Fibroblast of the aortic adventitia (primary cell): ENCODE measurements around the gene PKMYT1. TPM values are rescaled to one million over a fixed set of nuclear protein-coding genes. Genes with fewer than 3 reads are reported as not detected.

Source experiments
- DNase-seq: peaks from one replicate; pipeline ENCODE4 v3.0.0-alpha.2; 2010; ENCODE audit warnings: low read depth
- H3K4me3 ChIP-seq: 2 replicates; pipeline ENCODE4 v1.5.1; 2011; ENCODE audit warnings: low read depth, mild to moderate bottlenecking, control low read depth, low read length, moderate library complexity
- total RNA-seq: library from RNA; depleted of rRNA; stranded (reverse); fragments of >200 nt; gene quantifications from 2 replicates; pipeline ENCODE4 v1.2.3, GENCODE V29; 2012; ENCODE audit warnings: low replicate concordance
- TF ChIP-seq, protein P1 (sequence below): IDR thresholded peaks from 2 replicates; pipeline ENCODE4 v1.5.1; 2011; ENCODE audit warnings: mild to moderate bottlenecking, low read length, control low read depth, inconsistent platforms; ENCODE audit not compliant: insufficient read depth

Gene PKMYT1
- total RNA-seq, 1 donor, result 24.5 TPM

DNA sequence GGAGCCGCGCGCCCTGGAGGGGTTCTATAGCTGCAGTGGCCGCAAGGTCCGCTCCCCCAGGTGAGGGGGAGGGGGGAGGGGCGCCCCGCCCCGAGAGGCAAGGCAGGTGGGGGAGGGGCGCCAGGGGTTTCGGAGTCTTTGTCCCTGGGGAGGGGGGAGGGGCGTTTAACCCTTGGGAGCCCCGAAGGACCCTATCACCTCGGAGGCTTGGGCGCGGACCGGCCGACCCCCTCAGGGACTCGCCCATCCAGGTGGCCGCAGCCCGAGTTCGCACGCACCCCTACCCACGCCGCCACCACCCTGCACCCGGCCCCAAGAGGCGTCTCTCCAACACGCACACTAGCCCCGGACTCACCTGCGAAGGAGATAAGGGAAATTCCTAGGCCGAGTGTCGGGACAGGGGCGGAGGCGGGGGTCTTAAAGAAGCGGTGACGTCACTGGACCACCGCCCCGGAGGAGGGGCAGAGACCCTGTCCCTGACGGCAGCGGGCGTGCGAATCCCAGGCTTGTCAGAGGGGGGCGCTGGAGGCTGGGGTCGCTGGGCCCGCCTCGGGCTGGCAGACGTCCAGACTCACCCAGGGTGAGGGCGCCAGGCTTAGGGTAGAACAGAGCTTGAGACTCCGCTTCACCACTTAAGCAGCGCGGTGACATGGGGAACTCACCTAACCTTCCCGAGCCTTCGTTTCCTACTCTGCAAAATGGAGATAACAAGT, 37.7 kb upstream of the PKMYT1 start, which contains the start of gene CLDN6:
Gene CLDN6 (minus strand): TSS at position 390 of the 713 bp plus-strand sequence. CDS start 2,162 bp downstream, outside the sequence.
- no peak for DNase-seq
- TF ChIP-seq, protein P1, sequence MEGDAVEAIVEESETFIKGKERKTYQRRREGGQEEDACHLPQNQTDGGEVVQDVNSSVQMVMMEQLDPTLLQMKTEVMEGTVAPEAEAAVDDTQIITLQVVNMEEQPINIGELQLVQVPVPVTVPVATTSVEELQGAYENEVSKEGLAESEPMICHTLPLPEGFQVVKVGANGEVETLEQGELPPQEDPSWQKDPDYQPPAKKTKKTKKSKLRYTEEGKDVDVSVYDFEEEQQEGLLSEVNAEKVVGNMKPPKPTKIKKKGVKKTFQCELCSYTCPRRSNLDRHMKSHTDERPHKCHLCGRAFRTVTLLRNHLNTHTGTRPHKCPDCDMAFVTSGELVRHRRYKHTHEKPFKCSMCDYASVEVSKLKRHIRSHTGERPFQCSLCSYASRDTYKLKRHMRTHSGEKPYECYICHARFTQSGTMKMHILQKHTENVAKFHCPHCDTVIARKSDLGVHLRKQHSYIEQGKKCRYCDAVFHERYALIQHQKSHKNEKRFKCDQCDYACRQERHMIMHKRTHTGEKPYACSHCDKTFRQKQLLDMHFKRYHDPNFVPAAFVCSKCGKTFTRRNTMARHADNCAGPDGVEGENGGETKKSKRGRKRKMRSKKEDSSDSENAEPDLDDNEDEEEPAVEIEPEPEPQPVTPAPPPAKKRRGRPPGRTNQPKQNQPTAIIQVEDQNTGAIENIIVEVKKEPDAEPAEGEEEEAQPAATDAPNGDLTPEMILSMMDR, result no peak
- H3K4me3 ChIP-seq, result no peak within 1 kb of the TSS

DNA sequence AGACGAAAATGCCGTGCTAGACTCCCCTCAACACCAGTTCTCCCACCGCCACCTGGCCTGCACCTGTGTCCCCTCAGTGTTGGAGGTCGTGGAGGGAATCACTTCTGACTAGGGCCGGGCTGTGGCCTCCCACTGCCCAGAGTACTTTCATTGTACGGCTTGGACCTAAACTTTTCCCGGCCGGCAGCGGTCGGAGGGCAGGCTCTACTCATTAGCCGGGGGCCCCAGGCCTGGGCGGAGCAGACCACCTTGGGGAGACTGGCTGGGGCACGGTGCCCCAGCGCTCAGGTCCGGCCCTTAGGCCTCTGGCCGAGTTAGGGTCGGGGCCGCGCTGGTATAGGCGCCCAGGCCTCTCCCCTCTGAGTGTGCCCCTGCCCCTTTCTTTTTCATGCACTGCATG, 37.1 kb upstream of the PKMYT1 start:
- TF ChIP-seq, protein P1, result no peak
- no peak overlapping the region for H3K4me3 ChIP-seq
- DNase-seq, result no peak

DNA sequence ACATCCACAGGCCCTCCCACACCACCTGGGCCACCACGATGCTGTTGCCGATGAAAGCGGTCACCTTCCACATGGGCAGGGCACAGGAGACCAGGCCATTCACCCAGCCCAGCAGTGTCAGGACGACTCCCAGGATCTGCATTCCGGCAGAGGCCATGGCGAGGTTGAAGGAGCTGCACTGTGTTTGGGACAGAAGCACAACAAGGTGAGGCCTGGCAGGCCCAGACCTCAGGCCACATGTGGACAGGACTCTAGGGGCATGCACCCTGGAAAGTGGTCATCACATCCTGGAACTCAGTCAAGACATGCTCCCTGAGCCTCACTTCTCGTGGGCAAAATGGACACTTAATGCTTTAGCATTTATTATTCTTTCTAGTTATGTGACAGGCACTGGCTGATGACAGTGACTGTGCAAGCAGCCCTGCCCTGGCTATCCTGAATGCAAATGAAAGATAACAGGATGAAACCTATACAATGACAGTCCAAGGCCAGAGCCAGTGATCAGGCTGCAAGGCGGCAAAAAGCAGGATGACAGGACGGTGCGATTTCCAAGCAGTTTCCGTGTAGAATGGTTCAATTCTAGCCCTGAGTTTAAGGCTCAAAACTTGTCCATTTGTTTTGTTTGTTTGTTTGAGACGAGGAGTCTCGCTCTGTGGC, 35.7 kb upstream of the PKMYT1 start:
- TF ChIP-seq, protein P1, result no peak
- no peak for DNase-seq

DNA sequence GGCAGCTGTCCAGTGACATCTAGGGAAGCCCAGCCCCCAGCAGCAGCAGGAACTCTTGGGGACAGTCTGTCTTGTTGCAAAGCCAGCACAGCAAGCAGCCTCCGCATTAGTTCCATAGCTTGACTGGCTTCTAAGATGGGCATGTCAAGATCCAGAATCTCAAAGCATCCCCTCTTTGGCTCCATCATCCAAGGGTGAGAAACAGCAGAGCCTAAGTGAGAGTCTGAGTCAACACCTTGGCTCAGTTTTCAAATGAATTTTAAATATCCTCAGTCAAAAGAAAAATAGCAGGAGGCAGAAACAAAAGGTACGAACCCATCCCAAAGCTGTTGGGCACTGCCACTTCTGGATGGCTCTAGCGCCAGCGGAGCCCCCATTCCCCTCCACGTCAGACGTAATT, 34.7 kb upstream of the PKMYT1 start:
- no peak for DNase-seq
- TF ChIP-seq, protein P1, result no peak
- no peak overlapping the region for H3K4me3 ChIP-seq

More for the DNA sequence above, 35.7 kb upstream of the PKMYT1 start:
- no peak overlapping the region for H3K4me3 ChIP-seq

DNA sequence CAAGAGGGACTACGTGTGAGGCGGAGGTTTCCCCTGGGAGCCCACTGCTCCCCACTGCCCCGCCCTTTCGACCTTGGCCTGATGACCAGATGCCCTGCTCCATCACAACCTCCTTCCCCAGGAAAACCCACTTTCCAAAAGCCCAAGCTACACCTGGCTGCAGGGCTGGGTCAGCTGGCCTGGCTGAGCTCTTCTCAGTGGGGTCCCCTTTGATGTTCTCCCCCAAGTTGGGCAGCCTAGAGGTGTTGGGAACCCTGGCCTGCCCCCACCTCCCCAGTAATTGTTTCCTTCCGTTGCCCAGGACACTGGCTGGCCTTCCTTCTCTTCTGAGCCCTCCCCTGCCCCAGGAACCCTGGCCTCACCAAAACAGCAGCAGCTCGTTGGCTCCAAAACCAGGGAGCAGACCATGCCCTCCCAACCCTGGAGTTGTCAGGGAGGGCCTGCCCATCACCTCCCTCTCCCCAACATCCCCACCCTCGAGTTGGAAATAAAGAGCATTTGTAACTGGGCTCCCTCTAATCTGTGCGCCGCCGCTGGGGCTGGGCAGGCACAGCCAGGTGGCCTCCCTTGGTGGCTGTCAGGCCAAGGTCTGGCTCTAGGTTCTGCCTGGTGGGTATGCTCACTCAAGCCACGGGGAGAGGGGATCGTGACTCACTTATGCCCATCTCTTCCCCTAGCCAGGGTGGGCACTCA, 33.9 kb upstream of the PKMYT1 start:
- no peak overlapping the region for H3K4me3 ChIP-seq
- TF ChIP-seq, protein P1, result no peak
- DNase-seq, result no peak

DNA sequence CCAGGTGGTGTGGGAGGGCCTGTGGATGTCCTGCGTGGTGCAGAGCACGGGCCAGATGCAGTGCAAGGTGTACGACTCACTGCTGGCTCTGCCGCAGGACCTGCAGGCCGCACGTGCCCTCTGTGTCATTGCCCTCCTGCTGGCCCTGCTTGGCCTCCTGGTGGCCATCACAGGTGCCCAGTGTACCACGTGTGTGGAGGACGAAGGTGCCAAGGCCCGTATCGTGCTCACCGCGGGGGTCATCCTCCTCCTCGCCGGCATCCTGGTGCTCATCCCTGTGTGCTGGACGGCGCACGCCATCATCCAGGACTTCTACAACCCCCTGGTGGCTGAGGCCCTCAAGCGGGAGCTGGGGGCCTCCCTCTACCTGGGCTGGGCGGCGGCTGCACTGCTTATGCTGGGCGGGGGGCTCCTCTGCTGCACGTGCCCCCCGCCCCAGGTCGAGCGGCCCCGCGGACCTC, 33.3 kb upstream of the PKMYT1 start:
- DNase-seq, result no peak
- TF ChIP-seq, protein P1, result no peak

More for the DNA sequence above, 33.3 kb upstream of the PKMYT1 start:
- no peak overlapping the region for H3K4me3 ChIP-seq
